Uterus (tissue), 4 donors: Measurements from ENCODE around the gene PDE8A. TPM values are rescaled to one million over a fixed set of nuclear protein-coding genes. Genes with fewer than 3 reads are reported as not detected.

Experiments
- DNase-seq, 2 donors: peaks; one replicate each; pipeline ENCODE4 v3.0.0-alpha.2; 2019 to 2020
- H3K27ac ChIP-seq, 2 donors: fragments of 200-600 bp; sonication (generic); 1 replicate in 1 of 2; 2 replicates in 1 of 2; pipeline ENCODE4 v1.5.1; 2016 to 2018
- H3K27me3 ChIP-seq, 2 donors: fragments of 200-600 bp; sonication (generic); one replicate each; pipeline ENCODE4 v1.5.1; 2018 to 2019; ENCODE audit warnings: control low read depth in 1 of 2
- H3K36me3 ChIP-seq, 2 donors: fragments of 200-600 bp; sonication (generic); one replicate each; pipeline ENCODE4 v1.5.1; 2019; ENCODE audit warnings: control low read depth in 1 of 2
- H3K4me1 ChIP-seq, 2 donors: fragments of 200-600 bp; sonication (generic); one replicate each; pipeline ENCODE4 v1.5.1; 2018 to 2019; ENCODE audit warnings: control low read depth in 1 of 2
- H3K4me3 ChIP-seq, 2 donors: fragments of 200-600 bp; sonication (generic); 1 replicate in 1 of 2; 2 replicates in 1 of 2; pipeline ENCODE4 v1.5.1; 2018 to 2019; ENCODE audit warnings: mild to moderate bottlenecking in 1 of 2
- H3K9me3 ChIP-seq, 2 donors: fragments of 200-600 bp; sonication (generic); one replicate each; pipeline ENCODE4 v1.5.1; 2019; ENCODE audit warnings: control low read depth in 1 of 2
- POLR2A ChIP-seq, 2 donors: fragments of 450-650 bp; IDR thresholded peaks; one replicate each; pipeline ENCODE4 v1.6.1; 2016; ENCODE audit warnings: antibody characterized with exemption in 2 of 2, mild to moderate bottlenecking in 1 of 2, moderate library complexity in 1 of 2
- intact Hi-C: fragments of 100-400 bp; cut with DNase I; formaldehyde crosslinking; loops from one replicate; pipeline ENCODE4 v1.15.1; 2023; ENCODE audit warnings: low total_unique reads
- total RNA-seq, 4 donors: library from RNA; depleted of rRNA in 3 of 4; stranded (reverse); fragments of >200 nt in 3 of 4; gene quantifications; one replicate each; pipeline versions ENCODE4 v1.1.0 to v1.2.4, GENCODE V29; 2014 to 2023
- TF ChIP-seq, protein P1 (sequence below), 4 experiments: fragments of 200-600 bp in 2 of 4; fragments of 450-650 bp in 2 of 4; sonication (generic) in 2 of 4; IDR thresholded peaks; one replicate each; pipeline ENCODE4 v1.5.1; 2016 to 2019; ENCODE audit warnings: antibody characterized with exemption in 4 of 4, mild to moderate bottlenecking in 2 of 4, moderate library complexity in 1 of 4
- donor health status: DM: yes; HTN: yes; CAD: no.

Gene PDE8A
- total RNA-seq, 4 donors from 2014 or later, result 25.1 to 67.0 (median 34.0) TPM

DNA sequence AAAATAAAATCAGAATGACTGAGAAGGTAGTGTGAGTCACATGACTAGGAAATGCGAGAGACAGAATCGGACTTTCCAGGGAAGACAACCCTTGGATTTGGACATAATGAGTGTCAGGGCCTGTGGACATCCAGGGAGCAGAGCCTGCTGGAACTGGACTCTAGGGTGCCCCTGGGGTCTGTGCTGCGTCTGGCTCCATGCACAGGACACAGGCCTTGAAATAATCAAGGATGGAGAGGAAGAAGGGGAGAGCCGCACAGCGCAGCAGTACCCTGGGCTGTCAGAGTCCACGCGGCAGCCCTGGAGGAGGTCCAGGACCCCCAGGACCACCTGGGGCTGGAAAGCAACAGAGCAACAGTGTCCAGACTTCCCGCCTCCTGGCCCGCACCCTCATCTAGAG is 173.7 kb downstream of the PDE8A start:
- DNase-seq, result no peak
- Histone ChIP-seq H3K36me3 (no peaks in the 10 kb centered on the region), H3K9me3 (no peaks in the 10 kb centered on the region), H3K4me3 (no peak overlapping the region), H3K27me3 (no peaks in the 10 kb centered on the region), H3K4me1 (no peaks in the 10 kb centered on the region), H3K27ac (no peak overlapping the region)
- intact Hi-C loops, result no loop called here
- no peak for TF ChIP-seq POLR2A (IDR thresholded peaks at IDR 0.05)
- TF ChIP-seq, protein P1, sequence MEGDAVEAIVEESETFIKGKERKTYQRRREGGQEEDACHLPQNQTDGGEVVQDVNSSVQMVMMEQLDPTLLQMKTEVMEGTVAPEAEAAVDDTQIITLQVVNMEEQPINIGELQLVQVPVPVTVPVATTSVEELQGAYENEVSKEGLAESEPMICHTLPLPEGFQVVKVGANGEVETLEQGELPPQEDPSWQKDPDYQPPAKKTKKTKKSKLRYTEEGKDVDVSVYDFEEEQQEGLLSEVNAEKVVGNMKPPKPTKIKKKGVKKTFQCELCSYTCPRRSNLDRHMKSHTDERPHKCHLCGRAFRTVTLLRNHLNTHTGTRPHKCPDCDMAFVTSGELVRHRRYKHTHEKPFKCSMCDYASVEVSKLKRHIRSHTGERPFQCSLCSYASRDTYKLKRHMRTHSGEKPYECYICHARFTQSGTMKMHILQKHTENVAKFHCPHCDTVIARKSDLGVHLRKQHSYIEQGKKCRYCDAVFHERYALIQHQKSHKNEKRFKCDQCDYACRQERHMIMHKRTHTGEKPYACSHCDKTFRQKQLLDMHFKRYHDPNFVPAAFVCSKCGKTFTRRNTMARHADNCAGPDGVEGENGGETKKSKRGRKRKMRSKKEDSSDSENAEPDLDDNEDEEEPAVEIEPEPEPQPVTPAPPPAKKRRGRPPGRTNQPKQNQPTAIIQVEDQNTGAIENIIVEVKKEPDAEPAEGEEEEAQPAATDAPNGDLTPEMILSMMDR (IDR thresholded peaks at IDR 0.05), result no peak

DNA sequence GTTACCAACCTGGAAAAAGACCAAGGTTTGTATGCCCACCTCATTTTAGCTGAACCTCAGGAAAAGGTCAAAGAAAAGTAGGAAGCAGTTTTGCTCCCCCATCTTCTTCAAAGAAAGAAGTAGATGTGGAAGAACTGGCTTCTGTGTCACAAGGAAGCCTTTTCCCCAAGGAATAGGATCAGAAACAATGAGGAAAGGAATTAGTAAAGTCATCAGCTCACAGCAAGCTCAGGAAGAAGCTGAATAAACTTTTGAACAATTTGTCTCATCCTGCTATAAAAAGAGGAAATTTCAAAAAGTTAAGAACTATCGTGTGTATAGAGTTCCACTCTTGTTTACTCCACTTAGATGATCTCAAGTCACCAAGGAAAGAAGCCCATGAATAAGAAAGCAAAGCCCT is 174.2 kb downstream of the PDE8A start:
- no peak overlapping the region for H3K4me3 ChIP-seq

DNA sequence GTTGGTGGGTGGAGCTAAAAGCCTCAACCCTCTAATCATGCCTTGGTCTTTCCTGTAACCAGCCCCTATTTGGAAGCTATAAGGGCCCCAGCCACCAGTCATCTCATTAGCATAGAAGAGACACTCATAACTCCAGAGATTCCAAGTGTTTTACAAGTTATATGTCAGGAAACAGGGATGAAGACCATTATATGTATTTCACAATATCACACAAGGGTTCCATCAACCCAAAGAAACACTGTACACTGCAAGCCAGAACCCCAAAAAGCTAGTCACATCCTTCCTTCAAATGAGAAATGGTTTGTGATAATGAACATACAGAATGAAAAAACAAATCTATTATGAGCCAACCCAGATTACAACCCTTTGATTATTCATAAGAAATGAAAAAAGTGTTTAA is 175.7 kb downstream of the PDE8A start:
- Histone ChIP-seq H3K27ac (no peak overlapping the region), H3K27me3 (no peaks in the 10 kb centered on the region), H3K9me3 (no peaks in the 10 kb centered on the region), H3K4me3 (no peak overlapping the region), H3K36me3 (no peaks in the 10 kb centered on the region), H3K4me1 (no peaks in the 10 kb centered on the region)
- intact Hi-C loops, result no loop called here
- TF ChIP-seq POLR2A (IDR thresholded peaks at IDR 0.05), result no peak
- TF ChIP-seq, protein P1 (IDR thresholded peaks at IDR 0.05), result no peak
- no peak for DNase-seq

More for the DNA sequence above, 174.2 kb downstream of the PDE8A start:
- H3K4me1 ChIP-seq, result no peaks in the 10 kb centered on the region
- no peak for TF ChIP-seq POLR2A (IDR thresholded peaks at IDR 0.05)
- TF ChIP-seq, protein P1 (IDR thresholded peaks at IDR 0.05), result no peak
- intact Hi-C loops, result no loop called here
- no peak overlapping the region for H3K27ac ChIP-seq
- H3K9me3 ChIP-seq, result no peaks in the 10 kb centered on the region
- no peaks in the 10 kb centered on the region for H3K27me3 ChIP-seq
- H3K36me3 ChIP-seq, result no peaks in the 10 kb centered on the region
- DNase-seq, result no peak

DNA sequence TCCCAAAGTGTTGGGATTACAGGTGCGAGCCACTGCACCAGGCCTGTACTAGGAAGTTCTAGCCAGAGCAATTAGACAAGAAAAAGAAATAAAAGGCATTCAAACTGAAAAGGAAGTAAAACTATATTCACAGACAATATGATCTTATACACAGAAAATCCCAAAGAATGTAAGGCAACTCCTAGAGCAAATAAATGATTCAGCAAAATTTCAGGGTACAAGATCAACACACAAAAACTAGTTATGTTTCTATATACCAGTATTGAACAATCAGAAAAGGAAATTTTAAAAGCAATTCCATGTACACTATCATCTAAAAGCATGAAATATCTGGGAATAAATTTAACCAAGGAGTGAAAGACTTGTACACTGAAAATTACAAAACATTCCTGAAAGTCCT is 180.6 kb downstream of the PDE8A start:
- Histone ChIP-seq H3K27ac (no peak overlapping the region), H3K36me3 (no peaks in the 10 kb centered on the region), H3K9me3 (no peaks in the 10 kb centered on the region), H3K4me3 (no peak overlapping the region), H3K4me1 (no peaks in the 10 kb centered on the region), H3K27me3 (no peaks in the 10 kb centered on the region)
- TF ChIP-seq, protein P1 (IDR thresholded peaks at IDR 0.05), result no peak
- no peak for TF ChIP-seq POLR2A (IDR thresholded peaks at IDR 0.05)
- intact Hi-C loops, result no loop called here
- no peak for DNase-seq

DNA sequence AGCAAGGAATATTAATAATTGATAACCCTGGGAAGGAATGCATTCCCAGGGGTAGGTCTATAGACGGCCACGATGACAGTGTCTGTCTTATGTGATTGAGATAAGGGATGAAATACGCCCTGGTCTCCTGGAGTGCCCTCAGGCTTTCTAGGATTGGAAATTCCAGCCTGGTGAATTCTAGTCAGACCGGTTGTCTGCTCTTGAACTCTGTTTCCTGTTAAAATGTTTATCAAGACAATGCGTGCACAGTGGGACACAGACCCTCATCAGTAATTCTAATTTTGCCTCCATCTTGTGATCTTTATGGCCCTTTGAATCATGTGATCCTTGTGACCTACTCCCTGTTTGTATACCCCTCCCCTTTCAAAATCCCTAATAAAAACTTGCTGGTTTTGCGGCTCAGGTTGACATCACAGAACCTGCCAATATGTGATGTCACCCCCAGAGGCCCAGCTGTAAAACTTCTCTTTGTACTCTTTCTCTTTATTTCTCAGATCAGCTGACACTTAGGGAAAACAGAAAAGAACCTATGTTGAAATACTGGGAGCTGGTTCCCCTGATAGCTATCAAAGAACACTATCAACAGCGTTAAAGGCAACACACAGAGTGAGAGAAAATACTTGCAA is 183.3 kb downstream of the PDE8A start:
- Histone ChIP-seq H3K27ac (no peak overlapping the region), H3K27me3 (no peaks in the 10 kb centered on the region), H3K36me3 (no peaks in the 10 kb centered on the region), H3K4me3 (no peak overlapping the region), H3K9me3 (no peaks in the 10 kb centered on the region), H3K4me1 (no peaks in the 10 kb centered on the region)
- no peak for DNase-seq
- no peak for TF ChIP-seq POLR2A (IDR thresholded peaks at IDR 0.05)
- TF ChIP-seq, protein P1 (IDR thresholded peaks at IDR 0.05), result no peak
- intact Hi-C loops, result no loop called here
